ENCODE data around the gene UBA1.
"Not testable (repeated sequence)": the region's sequence is repeated elsewhere in the genome, so short reads cannot be mapped to it uniquely, and the experiment has no call there.

UBA1 gene

GRCh38 chrX:47231167-47231566 lies 37.5 kb downstream of the UBA1 start:
- no peak for DNase-seq

DNA sequence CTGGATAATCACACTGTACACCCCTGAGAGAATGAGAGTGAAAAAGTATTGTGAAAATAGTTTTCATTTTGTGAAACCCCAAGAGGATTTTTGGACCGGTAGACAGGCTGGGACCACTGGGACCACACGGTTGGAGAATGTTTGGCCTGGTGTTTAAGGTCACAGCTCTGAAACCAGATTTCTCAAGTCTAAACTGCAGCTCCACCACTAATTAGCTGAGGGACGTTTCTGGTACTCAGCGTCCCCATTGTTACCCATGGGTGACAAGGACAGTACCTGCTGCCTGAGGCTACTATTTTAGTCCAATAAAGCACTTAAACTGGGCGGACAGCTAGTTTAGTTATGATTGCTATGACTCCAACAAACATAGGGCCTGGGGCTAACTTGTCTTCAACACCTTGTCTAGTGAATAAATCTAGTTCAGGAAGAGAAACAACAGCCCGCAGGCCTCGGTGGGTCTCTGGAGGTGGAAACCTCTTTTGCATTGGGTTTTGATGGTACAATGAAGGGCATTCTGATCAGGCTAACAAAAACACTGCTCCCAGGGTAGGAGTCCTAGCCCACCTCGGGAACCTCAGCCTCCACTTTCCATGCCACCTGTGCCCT lies 38.7 kb downstream of the UBA1 start:
- no peak for DNase-seq

DNA sequence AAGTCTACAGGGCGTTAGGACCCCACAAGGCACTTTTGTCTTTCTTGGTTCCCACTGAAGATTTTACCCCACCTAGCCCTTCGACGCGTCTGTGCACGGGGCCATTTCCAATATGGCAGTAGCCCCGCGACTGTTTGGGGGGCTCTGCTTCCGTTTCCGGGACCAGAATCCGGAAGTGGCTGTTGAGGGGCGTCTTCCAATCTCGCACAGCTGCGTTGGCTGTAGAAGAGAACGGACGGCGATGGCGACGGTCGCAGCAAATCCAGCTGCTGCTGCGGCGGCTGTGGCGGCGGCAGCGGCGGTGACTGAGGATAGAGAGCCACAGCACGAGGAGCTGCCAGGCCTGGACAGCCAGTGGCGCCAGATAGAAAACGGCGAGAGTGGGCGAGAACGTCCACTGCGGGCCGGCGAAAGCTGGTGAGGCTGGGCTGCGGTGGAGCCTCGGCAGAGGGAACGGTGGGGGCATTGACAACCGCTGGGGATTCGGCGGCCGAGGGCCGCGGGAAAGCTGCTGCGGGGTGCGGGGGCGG lies 39.2 kb downstream of the UBA1 start, which contains the start of gene USP11:
Gene USP11 (plus strand): TSS at position 207 of the 530 bp plus-strand sequence. CDS start 35 bp downstream, at position 242.
- no peak for DNase-seq

- peak; percentile 95 for DNase-seq
Observed at GRCh38 chrX:47233333-47234113, 39.9 kb downstream of the UBA1 start.

- DNase-seq = peak; percentile 12
Observed at GRCh38 chrX:47234583-47234982, 41.0 kb downstream of the UBA1 start.

GRCh38 chrX:47235691-47236103 lies 42.1 kb downstream of the UBA1 start:
- peak; percentile 12 for DNase-seq

DNA sequence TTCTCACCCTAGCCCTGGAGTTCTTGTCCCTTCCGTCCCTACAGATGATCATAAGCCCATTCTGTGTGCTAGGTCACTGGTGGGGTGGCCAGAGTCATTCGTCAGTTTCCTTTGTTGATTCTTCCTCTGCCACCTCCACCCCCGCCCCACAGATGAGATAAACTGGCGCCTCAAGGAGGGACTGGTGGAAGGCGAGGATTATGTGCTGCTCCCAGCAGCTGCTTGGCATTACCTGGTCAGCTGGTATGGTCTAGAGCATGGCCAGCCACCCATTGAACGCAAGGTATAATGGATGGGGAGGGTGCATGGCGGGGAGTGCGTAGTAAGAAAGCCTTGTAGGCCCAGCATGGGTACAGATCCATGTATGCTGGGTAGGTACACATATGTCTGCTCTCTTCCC lies 45.6 kb downstream of the UBA1 start:
- DNase-seq = no peak

- DNase-seq = no peak
Observed at GRCh38 chrX:47239898-47240545, 46.4 kb downstream of the UBA1 start.

DNA sequence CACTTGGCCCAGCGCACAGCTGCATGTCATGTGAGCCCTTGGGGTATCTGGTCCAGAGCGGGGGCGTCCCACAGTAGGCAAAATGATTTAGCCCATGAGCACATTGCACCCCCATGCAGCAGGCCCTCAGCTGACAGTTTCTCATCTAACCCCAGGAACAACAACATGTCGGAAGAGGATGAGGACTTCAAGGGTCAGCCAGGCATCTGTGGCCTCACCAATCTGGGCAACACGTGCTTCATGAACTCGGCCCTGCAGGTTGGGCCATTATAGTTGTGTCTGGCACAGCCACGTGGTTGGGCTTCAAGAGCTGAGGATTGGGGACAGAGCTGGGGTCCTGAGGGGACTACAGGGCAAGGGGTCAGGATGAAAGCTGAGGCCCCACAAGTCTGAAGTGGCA lies 47.0 kb downstream of the UBA1 start:
- DNase-seq = no peak

- no peak for DNase-seq
Observed at GRCh38 chrX:47241201-47242011, 47.8 kb downstream of the UBA1 start.

- no peak for DNase-seq
Observed at GRCh38 chrX:47242321-47242720, 48.7 kb downstream of the UBA1 start.

DNA sequence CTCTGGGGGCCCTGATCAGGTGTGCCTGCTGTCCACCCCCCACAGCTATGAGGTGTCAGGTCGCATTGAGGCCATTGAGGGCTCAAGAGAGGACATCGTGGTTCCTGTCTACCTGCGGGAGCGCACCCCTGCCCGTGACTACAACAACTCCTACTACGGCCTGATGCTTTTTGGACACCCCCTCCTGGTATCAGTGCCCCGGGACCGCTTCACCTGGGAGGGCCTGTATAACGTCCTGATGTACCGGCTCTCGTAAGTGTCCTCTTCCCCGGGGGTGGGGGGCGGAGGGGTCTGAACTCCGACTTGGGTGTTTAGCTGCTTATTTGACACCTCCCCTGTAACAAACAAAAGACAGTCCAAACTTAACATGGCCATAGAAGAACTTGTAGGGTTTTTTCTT lies 49.7 kb downstream of the UBA1 start:
- DNase-seq = no peak

DNA sequence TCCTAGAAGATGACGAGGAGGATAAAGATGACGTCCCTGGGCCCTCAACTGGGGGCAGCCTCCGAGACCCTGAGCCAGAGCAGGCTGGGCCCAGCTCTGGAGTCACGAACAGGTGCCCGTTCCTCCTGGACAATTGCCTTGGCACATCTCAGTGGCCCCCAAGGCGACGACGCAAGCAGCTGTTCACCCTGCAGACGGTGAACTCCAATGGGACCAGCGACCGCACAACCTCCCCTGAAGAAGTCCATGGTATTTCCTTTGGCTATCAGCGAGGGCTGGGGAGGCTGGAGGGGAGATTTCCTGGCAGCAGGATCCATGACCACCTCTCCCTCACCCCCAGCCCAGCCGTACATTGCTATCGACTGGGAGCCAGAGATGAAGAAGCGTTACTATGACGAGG lies 51.0 kb downstream of the UBA1 start:
- no peak for DNase-seq

- no peak for DNase-seq
Observed at GRCh38 chrX:47245156-47245555, 51.5 kb downstream of the UBA1 start.

- DNase-seq = peak; percentile 33
Observed at GRCh38 chrX:47247206-47247998, 53.8 kb downstream of the UBA1 start.

GRCh38 chrX:47247999-47248320 lies 54.3 kb downstream of the UBA1 start:
- no peak for DNase-seq

GRCh38 chrX:47248576-47248975 lies 54.9 kb downstream of the UBA1 start:
- no peak for DNase-seq

GRCh38 chrX:47250017-47250347 lies 56.4 kb downstream of the UBA1 start:
- no peak for DNase-seq

DNA sequence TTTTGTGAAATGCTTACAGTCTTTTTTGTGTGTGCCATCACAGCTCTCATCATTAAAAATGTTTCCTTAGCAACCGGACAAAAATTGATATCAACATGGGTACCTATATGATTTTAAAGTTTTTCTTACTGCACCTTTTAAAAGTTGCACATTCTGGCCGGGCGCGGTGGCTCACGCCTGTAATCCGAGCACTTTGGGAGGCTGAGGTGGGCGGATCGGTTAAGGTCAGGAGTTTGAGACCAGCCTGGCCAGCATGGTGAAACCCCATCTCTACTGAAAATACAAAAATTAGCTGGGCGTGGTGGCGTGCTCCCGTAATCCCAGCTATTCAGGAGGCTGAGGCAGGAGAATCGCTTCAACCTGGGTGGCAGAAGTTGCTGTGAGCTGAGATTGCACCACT lies 64.0 kb downstream of the UBA1 start:
- DNase-seq = not testable (repeated sequence)
